Mucosa of stomach (tissue), 1 donor: ENCODE data around the gene AP2A2.

Source experiments
- H3K27me3 ChIP-seq: one replicate; pipeline ENCODE4 v1.7.0; 2013; ENCODE audit warnings: mild to moderate bottlenecking, low read length; ENCODE audit not compliant: control insufficient read depth, insufficient read depth
- H3K36me3 ChIP-seq: one replicate; pipeline ENCODE4 v1.7.0; 2013; ENCODE audit warnings: low read length; ENCODE audit not compliant: control insufficient read depth, insufficient read depth
- H3K4me1 ChIP-seq: one replicate; pipeline ENCODE4 v1.7.0; 2013; ENCODE audit warnings: mild to moderate bottlenecking, low read length; ENCODE audit not compliant: control insufficient read depth, insufficient read depth
- H3K4me3 ChIP-seq: one replicate; pipeline ENCODE4 v1.7.0; 2013; ENCODE audit warnings: low read length
- H3K9ac ChIP-seq: one replicate; pipeline ENCODE4 v1.7.0; 2013; ENCODE audit warnings: mild to moderate bottlenecking, low read length, moderate library complexity
- H3K9me3 ChIP-seq: one replicate; pipeline ENCODE4 v1.7.0; 2013; ENCODE audit warnings: mild to moderate bottlenecking, low read length, moderate library complexity; ENCODE audit not compliant: control insufficient read depth
- donor health status: Pancreatic carcinoma.

Gene AP2A2

GRCh38 chr11:1052133-1053011 is 126.7 kb downstream of the AP2A2 start:
- Histone ChIP-seq H3K36me3 (no peaks in the 10 kb centered on the region), H3K4me1 (peaks cover 44% of the 10 kb centered on the region), H3K27me3 (peaks cover 66% of the 10 kb centered on the region), H3K4me3 (no peak overlapping the region), H3K9me3 (no peaks in the 10 kb centered on the region), H3K9ac (no peak overlapping the region)

DNA sequence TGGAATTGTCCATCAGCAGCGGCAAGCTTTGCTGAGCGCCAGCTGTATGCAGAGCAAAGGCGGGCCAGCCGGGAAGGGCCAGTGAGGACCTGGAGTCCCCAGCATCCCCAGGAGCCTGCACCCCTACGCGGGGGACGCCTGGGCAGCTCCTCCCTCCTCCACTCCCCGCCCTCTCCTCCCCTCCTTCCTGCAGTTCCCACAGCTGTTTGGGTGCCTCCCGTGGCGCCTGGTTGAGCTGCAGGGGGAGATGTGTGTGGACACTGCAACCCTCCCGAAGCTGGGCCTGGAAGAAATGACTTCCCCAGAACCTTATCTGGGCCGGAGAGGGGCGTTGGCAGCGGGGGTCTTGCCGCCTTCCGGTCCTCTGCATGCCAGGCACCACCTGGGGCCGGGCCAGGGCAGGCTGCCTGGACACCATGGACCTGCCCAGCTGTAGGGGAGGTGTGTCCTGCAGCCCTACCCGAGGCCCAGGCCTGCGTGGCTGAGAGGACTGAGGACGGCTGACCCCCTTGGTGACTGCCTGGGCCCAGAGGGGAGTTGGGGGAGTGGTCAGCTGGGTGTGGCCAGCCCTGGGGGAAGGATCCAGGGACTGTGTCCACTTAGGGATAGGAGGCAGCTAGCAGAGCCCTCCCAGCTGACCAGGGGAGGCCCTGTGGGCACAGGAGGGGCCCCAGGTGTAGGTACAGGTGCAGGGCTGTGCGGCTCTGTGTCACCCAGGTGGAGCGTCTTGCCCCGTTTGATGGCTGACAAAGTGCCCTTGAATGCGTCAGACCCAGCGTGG is 127.6 kb downstream of the AP2A2 start:
- Histone ChIP-seq H3K9me3 (no peaks in the 10 kb centered on the region), H3K36me3 (no peaks in the 10 kb centered on the region), H3K9ac (no peak overlapping the region), H3K4me3 (no peak overlapping the region), H3K4me1 (peaks cover 44% of the 10 kb centered on the region), H3K27me3 (peaks cover 60% of the 10 kb centered on the region)

GRCh38 chr11:1054143-1055108 is 128.8 kb downstream of the AP2A2 start:
- Histone ChIP-seq H3K27me3 (peaks cover 49% of the 10 kb centered on the region), H3K9ac (no peak overlapping the region), H3K9me3 (no peaks in the 10 kb centered on the region), H3K36me3 (no peaks in the 10 kb centered on the region), H3K4me3 (no peak overlapping the region), H3K4me1 (peaks cover 38% of the 10 kb centered on the region)

- Histone ChIP-seq H3K4me3 (no peak overlapping the region), H3K27me3 (peaks cover 41% of the 10 kb centered on the region), H3K9me3 (no peaks in the 10 kb centered on the region), H3K4me1 (peaks cover 36% of the 10 kb centered on the region), H3K36me3 (no peaks in the 10 kb centered on the region), H3K9ac (no peak overlapping the region)
Observed at GRCh38 chr11:1055109-1055703, 129.5 kb downstream of the AP2A2 start.

GRCh38 chr11:1055990-1056771 is 130.5 kb downstream of the AP2A2 start:
- H3K9me3 ChIP-seq = no peaks in the 10 kb centered on the region
- no peaks in the 10 kb centered on the region for H3K36me3 ChIP-seq
- H3K27me3 ChIP-seq = peaks cover 33% of the 10 kb centered on the region
- H3K9ac ChIP-seq = no peak overlapping the region
- no peak overlapping the region for H3K4me3 ChIP-seq
- peaks cover 38% of the 10 kb centered on the region for H3K4me1 ChIP-seq

DNA sequence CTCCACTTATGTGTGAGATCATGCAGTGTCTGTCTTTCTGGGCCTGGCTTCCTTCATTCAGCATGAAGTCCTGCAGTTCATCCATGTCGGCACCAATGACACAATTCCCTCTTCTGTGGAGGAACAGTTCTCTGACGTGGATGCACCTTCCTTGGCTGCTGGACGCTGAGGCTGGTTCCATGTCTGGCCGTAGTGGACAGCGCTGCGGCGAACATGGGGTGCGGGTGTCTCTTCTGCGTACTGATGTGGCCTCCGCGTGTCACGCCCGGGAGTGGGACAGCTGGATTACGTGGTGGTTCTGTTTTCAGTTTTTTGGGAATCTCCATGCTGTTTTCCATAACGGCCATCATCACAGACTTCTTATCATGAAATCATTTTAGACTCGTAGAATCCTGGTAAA is 132.1 kb downstream of the AP2A2 start:
- no peak overlapping the region for H3K4me3 ChIP-seq
- no peak overlapping the region for H3K9ac ChIP-seq

GRCh38 chr11:1059759-1060158 is 134.1 kb downstream of the AP2A2 start:
- H3K4me3 ChIP-seq = no peak overlapping the region
- H3K27me3 ChIP-seq = peaks cover 5% of the 10 kb centered on the region
- no peaks in the 10 kb centered on the region for H3K36me3 ChIP-seq
- H3K4me1 ChIP-seq = peaks cover 15% of the 10 kb centered on the region
- no peaks in the 10 kb centered on the region for H3K9me3 ChIP-seq
- no peak overlapping the region for H3K9ac ChIP-seq

More for the DNA sequence above, 132.1 kb downstream of the AP2A2 start:
- no peaks in the 10 kb centered on the region for H3K36me3 ChIP-seq
- no peaks in the 10 kb centered on the region for H3K9me3 ChIP-seq
- H3K27me3 ChIP-seq = peaks cover 24% of the 10 kb centered on the region
- peaks cover 34% of the 10 kb centered on the region for H3K4me1 ChIP-seq

GRCh38 chr11:1060410-1060809 is 134.7 kb downstream of the AP2A2 start:
- H3K27me3 ChIP-seq = peaks cover 4% of the 10 kb centered on the region
- H3K4me3 ChIP-seq = no peak overlapping the region
- H3K9ac ChIP-seq = peak overlapping the region; percentile 1
- H3K9me3 ChIP-seq = no peaks in the 10 kb centered on the region
- H3K36me3 ChIP-seq = no peaks in the 10 kb centered on the region
- peaks cover 13% of the 10 kb centered on the region for H3K4me1 ChIP-seq

DNA sequence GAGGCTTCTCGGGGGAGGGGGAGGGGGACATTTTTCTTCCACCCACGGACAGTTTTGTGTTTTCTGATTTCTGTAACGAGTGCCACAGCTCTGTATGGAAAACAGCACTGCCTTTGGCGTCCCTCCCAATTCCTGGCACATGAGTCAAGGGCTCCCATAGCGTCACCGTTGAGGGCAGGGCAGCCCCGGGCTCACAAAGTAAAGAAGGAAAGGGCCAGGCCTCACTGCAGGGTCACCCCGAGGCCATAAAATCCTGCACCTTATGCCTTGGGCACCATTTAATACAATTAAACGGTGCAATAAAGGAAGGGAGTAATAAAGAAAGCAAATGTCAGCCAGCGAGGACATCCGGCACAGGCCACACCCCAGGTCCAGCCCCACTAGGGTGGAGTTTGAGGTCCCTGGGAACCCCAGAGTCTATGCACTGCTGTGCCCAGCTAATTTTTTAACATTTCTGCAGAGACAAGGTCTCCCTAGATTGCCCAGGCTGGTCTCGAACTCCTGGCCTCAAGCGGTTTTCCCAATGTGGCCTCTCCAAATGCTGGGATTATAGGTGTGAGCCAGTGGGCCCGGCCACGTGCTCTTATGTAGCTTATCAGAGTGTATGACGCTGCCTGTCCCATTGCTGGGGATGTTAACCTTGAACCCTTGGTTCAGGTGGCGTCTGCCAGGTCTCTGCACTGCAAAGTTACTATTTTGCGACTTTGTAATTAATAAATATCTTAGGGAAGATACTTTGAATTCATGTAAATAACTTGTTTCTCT is 135.4 kb downstream of the AP2A2 start:
- H3K36me3 ChIP-seq = no peaks in the 10 kb centered on the region
- peaks cover 4% of the 10 kb centered on the region for H3K27me3 ChIP-seq
- H3K9me3 ChIP-seq = no peaks in the 10 kb centered on the region
- H3K9ac ChIP-seq = no peak overlapping the region
- H3K4me3 ChIP-seq = no peak overlapping the region
- peaks cover 13% of the 10 kb centered on the region for H3K4me1 ChIP-seq
